Heart left ventricle (tissue), 13 donors: ENCODE data around the gene SCYL2.

Experiments
- CTCF ChIP-seq, 12 donors: fragments of 200-600 bp; sonication (generic) in 4 of 12; IDR thresholded peaks; one replicate each; pipeline versions ENCODE4 v1.5.0 to v1.8.0; 2018 to 2022; ENCODE audit warnings: antibody characterized with exemption in 12 of 12, mild to moderate bottlenecking in 5 of 12
- POLR2A ChIP-seq, 2 donors: fragments of 450-650 bp; IDR thresholded peaks; one replicate each; pipeline ENCODE4 v1.6.1; 2017; ENCODE audit warnings: antibody characterized with exemption in 2 of 2, mild to moderate bottlenecking in 2 of 2, moderate library complexity in 2 of 2
- donor health status: ischemic (EF 13 %, LVEDD 7.1; RV severe dilation, severe dysfunction).
- donor health status: DM: no; HTN: yes; CAD: no.
- donor health status: DM: no; HTN: no; CAD: no.
- donor health status: ischemic (EF 25% LVEDD 6.9; RV normal size, moderate dysfunction).
- donor health status: ischemic (EF 25% LVEDD 5.7; RV mildly dilated, moderate dysfunction).
- donor health status: ischemic (EF 35%, LVEDD 5.7; RV mildly dilated, moderate dysfunction).
- donor health status: nonischemic (EF 11% LVEDD 7.7; RV severe dilation, severe dysfunction).
- donor health status: DM: yes; HTN: yes; CAD: no.
- donor health status: PGD.
- donor health status: ischemic (EF 29% LVEDD 5.4; RV normal size, mild dysfunction).
- donor health status: nonischemic (EF 23%, LVEDD 6.1; RV moderate dilation, normal function).

GRCh38 chr12:100360450-100360849 lies 93.5 kb downstream of the SCYL2 start:
- no peak for TF ChIP-seq POLR2A (IDR thresholded peaks at IDR 0.05)
- no peak for TF ChIP-seq CTCF (IDR thresholded peaks at IDR 0.05)
